HUDEP-2 (cell line): ENCODE data around the gene ITGB7.
"Not testable (repeated sequence)": the region's sequence is repeated elsewhere in the genome, so short reads cannot be mapped to it uniquely, and the experiment has no call there.

ENCODE experiments used
- DNase-seq, 76 experiments: peaks; one replicate each; lab custom pipeline; 2025; ENCODE audit not compliant: unreplicated experiment in 76 of 76; lab: John Stamatoyannopoulos, UW

ITGB7 gene

DNA sequence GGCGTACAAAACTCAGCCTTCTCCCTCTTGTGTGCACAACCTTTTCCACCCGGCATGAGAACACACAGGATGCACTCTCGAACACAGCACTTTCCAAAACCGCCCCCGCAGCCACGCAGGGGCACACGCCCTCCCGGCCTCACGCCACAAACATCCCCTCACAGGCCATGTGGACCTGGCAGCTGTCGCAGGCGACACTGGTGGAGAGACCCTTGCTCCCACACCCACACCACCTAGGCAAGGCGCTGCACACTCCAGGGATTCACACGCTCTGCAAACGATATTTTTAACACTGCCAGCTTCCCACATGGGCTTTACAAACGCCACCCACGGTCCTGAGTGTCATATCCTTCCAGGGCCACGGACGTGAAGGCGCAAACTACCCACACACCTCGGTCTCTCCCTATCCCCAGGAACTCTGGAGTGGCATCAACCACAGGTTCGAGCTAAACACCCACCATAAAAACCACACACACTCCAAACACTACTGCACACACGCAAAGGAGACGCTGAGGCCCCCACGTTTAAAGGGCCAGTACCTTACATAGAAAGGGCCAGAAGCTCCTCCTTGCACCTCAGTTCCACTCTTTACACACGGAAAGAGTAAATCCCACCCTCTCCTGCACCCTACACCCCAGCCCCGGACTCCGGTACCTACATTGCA is 12.4 kb upstream of the ITGB7 start:
- no peak for DNase-seq

DNA sequence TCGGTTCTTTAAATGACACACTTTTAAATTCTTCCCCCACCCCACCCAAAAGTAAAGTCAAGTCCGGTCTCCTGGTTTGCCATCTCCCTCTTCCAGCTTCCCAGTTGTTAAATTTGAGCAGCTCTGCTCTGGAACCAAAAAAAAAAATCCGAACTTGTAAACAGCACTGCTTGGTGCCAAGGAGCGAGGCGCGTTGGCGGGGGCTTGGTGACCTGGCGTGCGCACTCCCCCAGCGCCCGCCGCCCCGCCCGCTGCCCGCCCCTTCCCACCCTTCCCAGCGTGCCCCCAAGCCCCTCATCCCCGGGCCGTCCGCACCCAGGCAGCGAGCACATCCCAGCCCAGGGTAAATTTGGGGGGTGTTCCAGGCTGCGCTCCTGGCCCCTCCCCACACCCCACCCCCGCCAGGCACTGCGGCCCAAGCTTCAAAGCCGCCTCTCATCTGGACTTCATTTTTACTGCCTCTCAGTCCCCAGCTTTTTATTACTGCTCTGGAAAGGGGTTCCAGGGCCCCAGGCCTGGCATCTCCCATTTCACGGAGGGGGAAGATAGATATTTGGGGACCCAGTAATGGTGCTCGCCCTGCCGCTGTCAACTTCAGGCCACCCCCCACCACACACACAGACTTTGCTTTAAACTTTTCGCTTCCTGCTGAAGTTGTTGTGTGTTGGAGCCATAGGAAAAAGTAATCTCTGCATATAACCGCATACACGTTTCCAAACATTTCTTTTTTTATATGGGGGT is 11.7 kb upstream of the ITGB7 start:
- no peak for DNase-seq

DNA sequence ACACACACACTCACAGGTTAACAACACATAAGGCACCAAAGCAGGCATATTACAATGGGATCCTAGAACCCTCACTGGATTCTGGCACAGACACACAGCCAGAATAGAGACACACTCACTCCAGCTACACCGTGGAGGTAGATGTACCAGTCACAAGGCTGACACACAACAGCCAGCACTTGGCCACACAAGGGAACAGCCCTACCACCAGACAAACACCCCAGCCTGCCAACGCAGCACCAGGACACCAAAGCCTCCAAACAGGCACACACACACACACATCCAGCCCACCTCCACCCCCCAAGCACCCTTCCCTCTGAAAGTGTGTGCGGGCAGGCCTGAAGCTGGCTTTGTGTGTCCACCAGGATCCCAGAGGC is 10.9 kb upstream of the ITGB7 start:
- no peak for DNase-seq

DNA sequence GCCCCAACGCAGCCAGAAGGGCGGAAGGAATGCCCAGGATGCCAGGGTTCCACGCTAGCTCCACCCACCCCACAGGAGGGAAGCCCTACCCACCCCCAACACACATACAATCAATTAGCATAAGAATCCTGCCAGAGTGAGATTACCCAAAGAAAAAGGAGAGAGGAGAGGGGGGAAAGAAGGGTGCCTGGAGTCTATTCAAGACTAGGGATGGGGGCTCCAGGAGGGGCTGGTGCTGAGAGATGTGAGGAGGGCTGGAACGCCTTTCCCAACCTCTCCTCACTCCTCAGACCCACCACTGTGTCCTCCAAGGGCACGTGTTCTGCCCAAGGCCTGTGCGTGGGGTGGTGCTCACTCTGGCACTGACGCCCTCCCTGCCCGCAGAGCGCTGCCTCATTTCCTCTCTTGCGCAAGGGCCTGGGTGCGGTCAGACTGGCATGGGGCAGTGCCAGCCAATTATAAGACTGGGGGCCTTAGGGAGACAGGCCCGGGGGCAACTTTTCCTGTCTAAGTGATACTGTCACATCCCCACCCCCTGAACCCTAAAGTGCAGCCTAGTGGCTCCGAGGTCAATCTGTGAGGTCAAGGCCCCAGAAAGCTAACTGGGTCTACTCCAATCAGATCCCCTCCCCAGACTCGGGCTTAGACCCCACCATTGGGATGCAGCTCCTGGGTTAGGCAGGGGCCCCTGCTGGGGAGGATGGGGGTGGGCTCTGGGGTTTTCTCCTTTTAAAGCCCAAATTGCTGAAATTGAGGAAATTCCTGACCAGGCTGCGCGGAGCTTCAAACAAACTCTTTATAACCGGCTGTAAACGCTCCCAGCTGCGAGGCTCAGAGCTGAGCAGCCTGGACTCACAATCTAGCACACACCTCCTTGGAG is 10.2 kb upstream of the ITGB7 start:
- peak in 18 of 76 experiments; percentile 5 to 28 (median 14) for DNase-seq

DNA sequence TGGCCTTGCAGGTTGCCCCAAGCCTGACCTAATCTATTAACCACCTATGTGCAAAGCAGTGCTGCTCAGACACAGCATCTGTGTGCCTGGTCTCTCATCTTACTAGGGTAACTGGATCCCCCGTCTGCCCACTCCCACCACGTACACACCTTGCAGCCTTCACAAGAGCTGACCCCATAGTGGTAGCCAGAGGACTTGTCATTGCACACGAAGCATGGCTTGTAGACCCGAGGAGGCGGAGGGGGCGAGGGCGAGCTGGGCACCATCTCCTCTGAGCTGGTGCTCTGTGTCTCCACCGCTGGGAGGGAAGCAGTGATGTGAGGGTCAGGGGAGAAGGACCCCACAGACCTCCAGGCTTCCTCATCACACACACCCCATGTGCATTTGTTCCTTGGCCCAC is 8.4 kb upstream of the ITGB7 start:
- no peak for DNase-seq

DNA sequence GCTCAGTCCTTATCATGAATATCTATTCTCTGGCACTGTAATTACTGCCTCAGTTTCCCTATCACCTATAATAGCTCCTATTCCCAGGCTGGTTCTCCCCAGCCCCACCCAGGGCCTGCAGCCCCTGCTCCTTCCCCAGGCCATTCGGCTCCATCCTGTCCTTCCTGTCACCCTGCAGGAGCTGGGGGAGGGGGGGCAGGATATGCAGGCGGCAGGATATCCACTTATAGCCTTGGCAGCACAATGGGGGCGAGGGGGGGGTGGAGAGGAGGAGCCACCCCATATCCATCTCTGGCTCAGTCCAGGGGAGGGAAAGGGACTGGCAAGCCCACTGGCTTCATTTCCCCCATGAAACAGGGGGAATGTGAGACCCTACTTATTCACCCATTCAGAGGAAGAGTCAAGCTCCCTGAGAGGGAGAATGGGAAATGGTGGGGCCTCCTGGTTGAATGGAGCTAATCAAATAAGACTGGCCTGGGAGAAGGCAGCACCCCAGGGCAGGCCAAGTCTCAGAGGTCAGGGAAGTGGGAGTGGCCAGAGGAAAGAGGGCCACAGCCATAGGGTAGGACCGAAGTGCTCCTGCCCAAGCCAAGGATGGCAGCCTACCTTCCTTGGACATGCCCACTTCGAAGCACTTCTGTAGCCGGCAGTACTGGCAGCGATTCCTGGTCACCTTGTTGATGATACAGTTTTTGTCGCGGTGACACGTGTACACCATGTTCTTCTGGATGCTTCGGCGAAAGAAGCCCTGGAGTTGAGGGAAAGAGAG is 7.8 kb upstream of the ITGB7 start:
- DNase-seq, result no peak

DNA sequence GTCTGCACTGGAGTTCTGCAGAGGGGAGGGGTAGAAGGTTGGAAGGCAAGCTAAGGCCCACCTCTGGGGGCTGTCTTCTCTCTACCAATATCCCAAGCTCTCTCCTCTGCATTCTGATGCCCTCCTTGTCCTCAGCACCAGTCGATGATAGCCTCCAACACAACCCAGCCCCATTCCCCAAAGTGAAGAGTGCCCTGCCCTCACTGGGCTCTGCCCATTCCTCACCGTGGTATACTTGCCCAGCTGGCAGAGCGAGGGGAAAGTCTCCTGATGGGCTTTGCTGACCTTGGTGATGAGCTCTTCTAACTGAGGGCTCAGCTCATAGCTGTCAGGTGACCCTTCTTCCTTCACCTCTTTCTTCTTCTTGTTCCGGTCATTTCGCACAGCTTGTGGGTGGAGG is 7.2 kb upstream of the ITGB7 start:
- DNase-seq, result no peak

DNA sequence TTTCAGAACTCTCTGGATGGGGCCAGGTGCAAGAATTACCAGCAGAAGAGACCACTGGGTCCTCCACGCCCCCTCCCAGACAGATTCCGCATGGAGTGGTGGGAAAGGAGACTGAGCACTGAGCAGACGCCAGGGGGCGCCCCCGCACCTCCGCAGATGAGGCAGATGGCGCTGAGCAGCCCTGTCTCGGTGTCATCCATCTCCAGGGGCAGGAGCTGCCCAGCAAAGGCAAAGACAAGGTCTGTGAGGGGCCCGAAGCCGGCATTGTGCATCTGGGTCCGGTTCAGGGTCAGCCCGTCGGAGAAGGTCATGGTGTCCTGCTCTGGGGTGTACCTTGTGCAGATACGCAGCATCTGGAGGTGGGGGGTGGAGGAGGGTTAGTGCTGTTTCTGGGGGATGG is 6.3 kb upstream of the ITGB7 start:
- DNase-seq, result peak in 66 of 76 experiments; percentile 9 to 80 (median 62)

DNA sequence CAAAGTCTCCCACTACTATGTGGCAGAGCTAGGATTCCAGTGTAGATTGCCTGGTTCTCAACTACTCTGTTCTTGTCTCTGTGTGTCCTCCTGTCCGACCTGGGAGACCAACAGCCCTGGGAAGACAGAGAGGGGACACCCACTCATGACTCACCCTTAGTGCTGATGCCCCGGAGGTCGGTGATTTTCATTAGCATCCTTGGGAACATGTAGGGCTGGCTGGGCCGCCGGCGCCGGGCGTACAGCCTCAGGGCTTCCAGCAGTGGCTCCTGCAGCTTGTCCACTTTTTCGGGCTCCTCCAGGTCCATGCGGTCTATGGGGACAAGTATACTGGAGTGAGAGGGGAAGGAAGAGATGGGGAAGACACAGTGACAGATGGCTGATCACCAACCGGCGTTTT is 5.9 kb upstream of the ITGB7 start:
- no peak for DNase-seq

DNA sequence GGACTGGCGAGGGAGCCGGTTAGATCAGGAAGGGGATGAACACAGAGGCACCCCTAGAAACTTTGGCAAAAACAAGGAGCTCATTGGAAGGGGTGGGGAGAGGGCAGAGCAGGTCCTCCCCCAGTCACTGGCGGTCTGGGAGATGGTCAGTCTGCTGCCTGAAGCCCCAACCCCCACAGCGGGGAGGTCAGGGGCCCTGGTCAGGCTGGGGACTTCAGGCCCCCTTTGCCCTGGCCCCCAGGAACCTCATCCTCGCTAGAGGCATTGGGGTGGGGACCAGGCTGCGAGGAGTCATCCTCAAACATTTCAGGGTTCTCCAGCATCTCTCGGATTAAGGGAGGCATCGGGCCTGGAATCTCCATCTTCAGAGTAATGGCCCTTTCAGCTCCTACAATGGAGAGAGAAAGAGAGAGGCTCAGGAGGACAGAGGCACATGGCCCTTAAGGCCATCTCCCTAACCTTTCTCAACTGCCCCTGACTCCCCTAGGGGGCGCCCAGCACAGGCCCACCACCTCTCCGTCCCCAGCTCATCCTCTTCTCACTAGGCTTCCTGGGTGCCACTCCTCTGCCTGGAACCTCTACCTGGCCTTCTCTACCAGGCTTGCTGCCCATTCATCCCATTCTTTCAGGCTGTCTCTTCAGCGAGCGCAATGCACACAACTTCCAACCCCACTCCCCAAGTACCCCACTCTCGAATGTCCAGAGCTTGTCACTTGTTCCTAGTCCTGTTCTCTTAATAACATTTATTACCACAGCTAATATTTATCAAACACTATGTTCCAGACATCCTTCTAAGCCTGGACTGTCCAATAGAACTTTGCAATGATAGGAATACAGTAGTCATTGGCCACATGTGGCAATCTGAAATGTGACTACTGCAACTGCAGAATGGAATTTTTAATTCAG is 4.7 kb upstream of the ITGB7 start:
- peak in 10 of 76 experiments; percentile 4 to 23 (median 12) for DNase-seq

DNA sequence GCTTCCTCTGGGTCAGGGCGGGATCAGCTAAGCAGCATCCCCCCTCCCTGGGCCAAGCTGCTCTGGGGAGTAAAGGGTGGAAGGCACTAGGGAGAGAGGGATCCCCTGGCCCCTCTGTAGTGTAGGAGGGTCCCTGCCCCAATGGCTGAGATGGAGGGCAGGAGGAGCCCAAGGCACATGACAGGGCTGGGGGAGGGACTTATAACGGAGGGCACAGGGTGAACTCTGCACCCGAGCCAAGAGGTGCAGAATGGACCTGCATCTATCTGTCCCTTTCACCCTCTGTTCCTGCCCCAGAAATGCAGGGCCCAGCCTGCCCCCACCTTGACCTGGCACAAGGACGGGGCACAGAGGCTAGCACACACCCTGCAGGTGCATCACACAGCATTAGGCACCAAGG is 3.8 kb upstream of the ITGB7 start:
- no peak for DNase-seq

DNA sequence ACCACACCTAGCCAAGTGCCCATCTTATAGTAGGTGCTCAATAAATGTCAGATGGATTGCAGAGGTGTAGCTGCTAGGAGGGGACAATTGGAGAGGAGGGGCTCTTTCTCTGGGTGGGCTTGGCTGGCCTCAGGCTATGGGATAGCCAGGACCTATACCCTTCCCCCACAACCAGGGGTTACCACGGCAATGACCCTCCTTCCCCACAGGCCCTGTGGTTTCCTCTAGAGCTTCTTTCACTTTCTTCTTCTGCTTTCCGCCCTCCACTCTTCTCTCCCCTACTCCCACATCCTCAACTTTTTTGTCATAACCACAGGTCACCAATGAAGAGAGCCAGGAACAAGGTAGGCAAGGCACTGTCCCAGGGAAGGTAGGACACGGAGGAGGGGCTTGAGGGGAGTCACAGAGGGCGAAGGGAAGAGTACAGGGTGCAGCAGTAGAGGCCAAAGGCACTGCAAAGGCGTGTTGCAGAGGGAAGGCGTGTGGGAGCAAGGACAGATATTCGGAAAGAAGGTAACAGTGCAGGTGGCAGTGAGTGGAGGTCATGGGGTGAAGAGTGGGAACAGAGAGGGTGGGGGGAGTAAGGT is 1.9 kb upstream of the ITGB7 start:
- no peak for DNase-seq

DNA sequence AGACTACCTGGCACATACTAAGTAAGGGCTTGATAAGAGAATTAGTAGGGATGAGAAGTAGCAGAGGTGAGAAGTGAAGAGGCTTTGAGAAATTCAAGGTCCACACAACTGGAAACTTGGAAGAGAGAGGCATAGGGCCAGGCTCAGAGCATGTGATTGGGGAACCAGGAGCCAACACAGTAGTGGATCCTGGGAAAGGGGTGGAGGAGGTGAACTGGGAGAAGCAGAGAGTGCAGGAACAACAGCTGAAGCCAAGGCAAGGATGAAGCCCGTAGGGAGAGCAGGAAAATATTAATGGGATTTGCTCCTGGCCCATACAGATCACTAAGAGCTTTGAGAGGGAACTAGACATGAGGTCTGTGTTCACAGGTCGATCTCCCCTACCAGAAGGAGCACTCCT is 1.4 kb upstream of the ITGB7 start:
- DNase-seq, result no peak

DNA sequence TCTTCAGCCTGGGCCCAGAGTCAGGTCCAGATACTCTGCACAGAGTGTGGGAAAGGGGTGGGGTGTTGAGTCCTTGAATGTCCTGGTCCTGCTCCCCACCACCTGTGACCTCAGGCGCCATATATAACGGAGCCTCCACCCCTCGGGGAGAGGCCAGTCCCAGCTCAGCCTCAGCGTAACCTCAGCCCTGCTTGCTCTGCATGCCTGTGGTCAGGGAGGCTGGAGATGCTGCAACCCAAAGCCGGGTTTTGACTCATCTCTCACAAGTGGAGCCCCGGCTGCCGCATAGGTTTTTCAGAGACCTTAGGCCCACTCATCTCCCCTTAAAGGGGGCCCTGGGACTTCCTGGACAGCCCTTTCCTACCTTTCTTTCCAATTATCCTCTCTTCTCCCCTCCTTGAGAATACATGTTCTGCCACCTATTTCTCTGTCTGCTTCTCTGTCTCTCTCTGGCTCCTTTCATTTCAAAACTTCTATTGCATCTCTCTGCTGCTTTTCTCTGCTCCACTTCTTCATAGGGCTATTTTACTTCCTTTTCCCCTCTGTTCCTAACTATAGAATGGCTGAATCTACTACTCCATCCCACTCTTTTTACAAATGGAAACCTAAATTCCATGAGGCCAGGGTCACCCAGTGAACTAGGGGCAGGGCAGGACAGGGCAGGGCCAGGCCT is 1.2 kb downstream of the ITGB7 start:
- peak in 4 of 76 experiments; percentile 10 to 28 (median 17) for DNase-seq

DNA sequence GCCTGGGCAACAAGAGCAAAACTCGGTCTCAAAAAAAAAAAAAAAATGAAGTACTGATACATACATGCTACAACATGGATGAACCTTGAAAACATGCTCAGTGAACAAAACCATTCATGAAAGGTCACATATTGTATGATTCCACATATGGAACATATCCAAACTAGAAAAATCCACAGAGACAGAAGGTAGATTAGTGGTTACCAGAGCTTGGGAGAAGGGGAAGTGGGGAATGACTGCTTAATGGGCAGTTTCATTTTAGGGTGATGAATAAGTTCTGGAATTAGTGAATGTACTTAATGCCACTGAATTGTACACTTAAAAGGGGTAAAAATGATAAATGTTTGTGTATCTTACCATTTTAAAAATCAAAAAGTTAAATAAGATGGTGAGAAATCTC is 2.7 kb downstream of the ITGB7 start:
- DNase-seq, result no peak

DNA sequence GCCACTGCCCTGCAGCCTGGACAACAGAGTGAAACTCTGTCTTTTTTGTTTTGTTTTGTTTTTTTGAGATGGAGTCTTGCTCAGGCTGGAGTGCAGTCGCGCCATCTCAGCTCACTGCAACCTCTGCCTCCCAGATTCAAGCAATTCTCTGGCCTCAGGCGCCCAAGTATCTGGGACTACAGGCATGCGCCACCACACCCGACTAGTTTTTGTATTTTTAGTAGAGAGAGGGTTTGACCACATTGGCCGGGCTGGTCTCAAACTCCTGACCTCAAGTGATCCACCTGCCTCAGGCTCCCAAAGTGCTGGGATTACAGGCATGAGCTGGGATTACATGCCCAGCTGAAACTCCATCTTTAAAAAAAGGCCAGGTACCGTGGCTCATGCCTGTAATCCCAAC is 4.7 kb downstream of the ITGB7 start:
- not testable (repeated sequence) for DNase-seq

DNA sequence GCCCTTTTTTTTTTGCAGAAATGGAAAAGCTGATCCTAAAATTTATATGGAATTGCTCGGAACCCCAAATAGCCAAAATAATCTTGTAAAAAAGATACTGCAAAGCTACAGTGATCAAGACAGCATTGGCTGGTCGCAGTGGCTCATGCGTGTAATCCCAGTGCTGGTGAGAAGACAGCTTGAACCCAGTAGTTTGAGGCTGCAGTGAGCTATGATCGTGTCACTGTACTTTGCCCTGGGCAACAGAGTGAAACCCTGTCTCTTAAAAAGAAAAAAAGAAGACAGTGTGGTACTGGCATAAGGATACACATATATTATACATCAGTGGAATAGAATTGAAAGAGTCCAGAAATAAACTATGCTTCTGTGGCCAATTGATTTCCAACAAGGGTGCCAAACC is 5.4 kb downstream of the ITGB7 start:
- no peak for DNase-seq

DNA sequence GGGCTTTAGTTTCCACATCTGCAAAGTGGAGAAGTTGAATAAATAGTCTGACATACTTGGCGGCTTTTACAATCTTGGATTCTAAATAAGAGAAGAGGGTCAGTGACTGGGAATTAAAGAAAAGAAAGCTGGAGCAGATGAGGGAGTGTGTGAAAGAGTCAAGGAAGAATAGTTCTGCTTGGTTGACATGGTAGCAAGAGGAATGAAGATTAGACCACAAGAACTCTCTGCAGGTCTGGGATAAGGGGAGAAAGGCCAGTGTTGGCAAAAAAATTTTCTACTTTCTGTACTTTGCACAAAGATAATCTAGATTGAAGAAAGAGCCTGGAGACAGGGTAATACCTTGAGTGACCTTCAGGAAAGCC is 5.9 kb downstream of the ITGB7 start:
- DNase-seq, result peak in 11 of 76 experiments; percentile 13 to 47 (median 23)
